ENCODE data around the gene GCNA.
"Not testable (repeated sequence)": the region's sequence is repeated elsewhere in the genome, so short reads cannot be mapped to it uniquely, and the experiment has no call there.

Gene GCNA

GRCh38 chrX:71644406-71644805 lies 66.2 kb downstream of the GCNA start:
- DNase-seq = not testable (repeated sequence)

- peak; percentile 30 for DNase-seq
These were observed 72.2 kb downstream of the GCNA start for GRCh38 chrX:71650333-71650969.

DNA sequence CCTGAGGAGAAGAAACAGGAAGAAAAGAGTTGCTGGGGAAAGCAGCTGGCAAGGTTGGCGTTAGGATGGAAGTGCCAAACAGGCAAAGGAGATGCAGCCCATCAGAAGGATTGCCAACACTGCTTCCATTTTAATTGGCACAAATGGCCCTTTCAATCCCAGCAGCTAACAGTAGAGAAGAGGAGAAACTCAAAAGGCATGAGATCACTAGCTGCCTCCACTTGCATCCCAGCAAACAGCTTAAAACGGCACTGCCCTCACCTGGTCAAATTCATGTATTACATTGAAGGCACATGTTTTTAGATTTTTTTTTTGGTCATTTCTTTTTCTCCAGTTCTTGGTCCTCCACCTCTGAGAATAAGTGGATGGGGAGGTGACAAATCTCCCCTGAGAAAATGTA lies 74.2 kb downstream of the GCNA start:
- peak; percentile 66 for DNase-seq

GRCh38 chrX:71653344-71653743 lies 75.1 kb downstream of the GCNA start:
- DNase-seq = no peak

- DNase-seq = no peak
These were observed 79.0 kb downstream of the GCNA start for GRCh38 chrX:71657267-71657666.

DNA sequence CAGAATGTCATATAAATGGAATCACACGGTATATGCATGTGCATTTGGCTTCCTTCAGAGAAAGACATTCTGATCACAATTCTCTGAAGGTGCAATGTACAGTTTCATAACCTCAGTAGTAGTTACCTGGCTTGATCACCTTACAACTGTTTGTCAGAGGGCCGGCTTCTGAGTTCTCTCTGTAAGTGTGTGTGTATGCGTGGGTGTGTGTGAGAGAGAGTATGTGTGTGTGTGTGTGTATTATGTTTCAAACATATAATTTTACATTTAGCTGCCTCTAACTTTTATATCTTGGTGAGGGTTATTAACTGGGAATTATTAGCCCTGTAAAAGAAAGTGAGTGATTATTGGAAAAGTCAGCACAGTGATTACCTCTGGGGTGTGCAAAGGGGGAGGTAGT lies 81.1 kb downstream of the GCNA start:
- no peak for DNase-seq

- DNase-seq = no peak
These were observed 81.7 kb downstream of the GCNA start for GRCh38 chrX:71659959-71660358.

DNA sequence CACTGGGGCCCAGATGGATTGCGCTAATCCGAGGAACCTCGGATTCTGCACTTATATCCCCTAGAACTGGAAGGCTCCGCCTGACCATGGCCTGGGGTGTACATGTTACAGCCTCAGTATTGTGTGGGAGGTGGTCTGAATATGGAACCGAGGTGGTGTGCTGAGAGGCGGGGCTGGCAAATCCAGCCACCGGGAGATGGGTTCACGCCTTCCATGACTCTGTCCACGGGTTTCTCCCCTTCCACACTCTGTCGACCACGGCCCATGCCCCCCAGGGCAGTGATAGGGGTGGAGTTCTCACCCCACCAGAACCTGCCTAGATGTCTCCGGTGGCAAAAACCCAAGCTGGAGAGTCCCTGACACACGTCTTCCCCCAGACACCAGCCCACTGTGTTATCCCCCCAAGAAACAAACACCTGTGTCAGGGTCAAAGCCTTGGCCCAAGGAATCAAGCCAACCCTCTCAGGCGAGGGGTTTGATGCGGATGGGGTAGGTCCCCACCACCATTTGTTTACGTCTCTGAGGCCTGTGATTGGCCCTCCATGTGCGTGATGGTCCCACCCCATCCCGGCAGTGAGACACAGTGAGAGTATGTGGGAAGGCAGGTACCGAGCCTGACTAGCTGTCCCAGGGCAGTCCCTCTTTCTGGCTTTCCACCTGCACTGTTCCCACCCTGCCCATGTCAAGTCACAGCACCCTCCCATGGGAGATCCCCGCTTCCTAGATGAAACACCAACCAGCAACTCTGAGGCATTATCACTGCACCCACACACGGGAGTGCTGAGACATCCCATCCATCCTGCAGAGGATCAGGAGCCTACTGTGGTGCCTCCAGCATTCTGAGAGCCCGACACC lies 82.6 kb downstream of the GCNA start:
- no peak for DNase-seq

GRCh38 chrX:71661919-71662318 lies 83.7 kb downstream of the GCNA start:
- no peak for DNase-seq

GRCh38 chrX:71662654-71663053 lies 84.4 kb downstream of the GCNA start:
- DNase-seq = not testable (repeated sequence)
